Mammary epithelial cell (primary cell): ENCODE measurements around the gene AMER3.

Source experiments
- EZH2 ChIP-seq: IDR thresholded peaks from 2 replicates; pipeline ENCODE4 v1.6.1; 2012; ENCODE audit warnings: low read length, inconsistent platforms, borderline replicate concordance
- TF ChIP-seq, protein P1 (sequence below), 2 donors: IDR thresholded peaks in 1 of 2; conservative IDR thresholded peaks in 1 of 2; 2 replicates each; pipeline ENCODE4 v1.5.1; 2011 to 2012; ENCODE audit warnings: inconsistent platforms in 2 of 2, low read length in 2 of 2, mild to moderate bottlenecking in 2 of 2, control low read depth in 1 of 2, low read depth in 1 of 2; ENCODE audit not compliant: insufficient read depth in 1 of 2; ENCODE audit errors: extremely low read depth in 1 of 2

DNA sequence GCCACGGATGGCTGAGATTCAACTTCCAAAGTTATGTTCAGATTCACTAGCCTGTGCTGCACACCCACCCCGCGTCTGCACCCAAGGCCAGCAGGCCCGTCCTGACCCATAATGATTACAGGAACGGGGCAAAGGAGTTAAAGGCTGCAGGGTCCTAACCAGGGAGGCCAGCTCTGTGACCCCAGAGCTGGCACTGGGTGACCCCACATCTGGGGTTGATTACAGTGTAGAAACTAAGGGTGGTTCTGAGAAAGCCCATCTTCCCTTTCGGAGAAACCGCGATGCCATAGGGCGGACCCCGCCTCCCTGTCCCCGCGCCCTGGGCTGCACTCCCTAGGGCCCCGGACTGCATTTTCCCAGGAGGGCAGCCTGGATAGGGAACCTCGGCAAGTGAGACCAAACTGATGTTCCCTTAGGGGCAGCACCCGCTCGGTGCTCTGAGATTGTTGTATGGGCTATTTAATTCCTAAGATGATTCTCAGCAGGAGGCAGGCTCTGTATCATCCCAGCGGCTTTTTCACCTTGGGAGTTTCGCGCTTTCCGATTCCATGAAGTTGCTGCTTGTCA, 28.6 kb upstream of the AMER3 start:
- TF ChIP-seq, protein P1, sequence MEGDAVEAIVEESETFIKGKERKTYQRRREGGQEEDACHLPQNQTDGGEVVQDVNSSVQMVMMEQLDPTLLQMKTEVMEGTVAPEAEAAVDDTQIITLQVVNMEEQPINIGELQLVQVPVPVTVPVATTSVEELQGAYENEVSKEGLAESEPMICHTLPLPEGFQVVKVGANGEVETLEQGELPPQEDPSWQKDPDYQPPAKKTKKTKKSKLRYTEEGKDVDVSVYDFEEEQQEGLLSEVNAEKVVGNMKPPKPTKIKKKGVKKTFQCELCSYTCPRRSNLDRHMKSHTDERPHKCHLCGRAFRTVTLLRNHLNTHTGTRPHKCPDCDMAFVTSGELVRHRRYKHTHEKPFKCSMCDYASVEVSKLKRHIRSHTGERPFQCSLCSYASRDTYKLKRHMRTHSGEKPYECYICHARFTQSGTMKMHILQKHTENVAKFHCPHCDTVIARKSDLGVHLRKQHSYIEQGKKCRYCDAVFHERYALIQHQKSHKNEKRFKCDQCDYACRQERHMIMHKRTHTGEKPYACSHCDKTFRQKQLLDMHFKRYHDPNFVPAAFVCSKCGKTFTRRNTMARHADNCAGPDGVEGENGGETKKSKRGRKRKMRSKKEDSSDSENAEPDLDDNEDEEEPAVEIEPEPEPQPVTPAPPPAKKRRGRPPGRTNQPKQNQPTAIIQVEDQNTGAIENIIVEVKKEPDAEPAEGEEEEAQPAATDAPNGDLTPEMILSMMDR (conservative IDR thresholded peaks at IDR 0.05 in 1 of 2, IDR thresholded peaks at IDR 0.05 in 1 of 2; ENCODE audit: extremely low read depth in 1 of 2, insufficient read depth in 1 of 2, low read depth in 1 of 2, low read length in 2 of 2): no peak
- no peak for TF ChIP-seq EZH2
